A549 (cell line): ENCODE results near the gene CHST11. TPM values are rescaled to one million over a fixed set of nuclear protein-coding genes. Genes with fewer than 3 reads are reported as not detected.
A peak's percentile ranks its signal among the peaks of the same experiment; 100 is the strongest.

Experiments used
- ATAC-seq, 2 experiments: fragments of 200-7000 bp in 1 of 2; fragments of >200 bp in 1 of 2; cut with Nextera tagmentation in 1 of 2; cut with Tn5 transposase in 1 of 2; 3 replicates each; pipeline versions ENCODE4 v1.8.0 to v1.9.1; 2018 to 2020; ENCODE audit warnings: mild to moderate bottlenecking in 1 of 2, moderate library complexity in 1 of 2
- CTCF ChIA-PET: fragments of 300-600 bp; sonication (Branson Sonifier 250); formaldehyde crosslinking; extraction: SDS; loops from one replicate; lab custom pipeline; 2021; ENCODE audit warnings: antibody characterized with exemption, inconsistent platforms; lab: Yijun Ruan, JAX
- POLR2A ChIA-PET: fragments of 350-600 bp; formaldehyde crosslinking; extraction: SDS; loops from one replicate; lab custom pipeline; 2021; ENCODE audit warnings: antibody characterized with exemption, inconsistent platforms; lab: Yijun Ruan, JAX
- DNase-seq, 2 experiments: peaks; one replicate each; pipeline versions ENCODE4 v3.0.0 to v3.0.0-alpha.2; 2011 to 2016; ENCODE audit warnings: low read depth in 1 of 2, low spot score in 1 of 2
- FAIRE-seq: peaks from 2 replicates; lab custom pipeline; 2011; peaks lifted over from hg19 to GRCh38; lab: Jason Lieb, UNC
- H3K27ac ChIP-seq, 2 experiments: fragments of >200 bp; sonication (Bioruptor Twin); formaldehyde crosslinking; 3 replicates each; pipeline ENCODE4 v1.5.1; 2016 to 2017
- H3K4me1 ChIP-seq: fragments of >200 bp; sonication (Bioruptor Twin); formaldehyde crosslinking; 3 replicates; pipeline ENCODE4 v1.6.1; 2016
- H3K4me2 ChIP-seq: fragments of >200 bp; sonication (Bioruptor Twin); formaldehyde crosslinking; 3 replicates; pipeline ENCODE4 v1.6.1; 2016
- H3K4me3 ChIP-seq: fragments of >200 bp; sonication (Bioruptor Twin); formaldehyde crosslinking; 3 replicates; pipeline ENCODE4 v1.5.1; 2016
- H3K9me3 ChIP-seq: fragments of >200 bp; sonication (Bioruptor Twin); formaldehyde crosslinking; 3 replicates; pipeline ENCODE4 v1.6.1; 2016
- BHLHE40 ChIP-seq: IDR thresholded peaks from 2 replicates; pipeline ENCODE4 v1.6.1; 2012; ENCODE audit warnings: low read depth, low read length, inconsistent platforms
- CTCF ChIP-seq: fragments of >200 bp; sonication (Bioruptor Twin); formaldehyde crosslinking; IDR thresholded peaks from 3 replicates; pipeline ENCODE4 v1.5.1; 2016
- E2F6 ChIP-seq: IDR thresholded peaks from 2 replicates; pipeline ENCODE4 v1.6.1; 2012; ENCODE audit warnings: low read depth, borderline replicate concordance
- ESRRA ChIP-seq: fragments of 150-350 bp; IDR thresholded peaks from 2 replicates; pipeline ENCODE4 v1.6.1; 2014; ENCODE audit warnings: mild to moderate bottlenecking, low read length, borderline replicate concordance
- FOSB ChIP-seq: fragments of 250-450 bp; sonication (Bioruptor Pico); IDR thresholded peaks from 2 replicates; pipeline ENCODE4 v1.5.0; 2020; ENCODE audit warnings: mild to moderate bottlenecking, moderate library complexity
- FOSL2 ChIP-seq, 2 experiments: fragments of 450-650 bp in 1 of 2; fragments of >200 bp in 1 of 2; sonication (Bioruptor Twin) in 1 of 2; formaldehyde crosslinking; IDR thresholded peaks; 2 replicates each; pipeline versions ENCODE4 v1.5.0 to v1.6.1; 2016 to 2020; ENCODE audit warnings: mild to moderate bottlenecking in 1 of 2, moderate library complexity in 1 of 2
- GATA3 ChIP-seq: IDR thresholded peaks from 2 replicates; pipeline ENCODE4 v1.6.1; 2012; ENCODE audit warnings: borderline replicate concordance
- HDAC2 ChIP-seq: fragments of 200-600 bp; sonication (generic); IDR thresholded peaks from 2 replicates; pipeline ENCODE4 v1.6.1; 2016
- HES2 ChIP-seq: fragments of >200 bp; sonication (Bioruptor Twin); formaldehyde crosslinking; IDR thresholded peaks from 2 replicates; pipeline ENCODE4 v1.6.1; 2016
- HMGXB4 ChIP-seq: fragments of 250-450 bp; sonication (Bioruptor Pico); IDR thresholded peaks from 2 replicates; pipeline ENCODE4 v1.5.0; 2021; ENCODE audit warnings: mild to moderate bottlenecking, moderate library complexity, borderline replicate concordance
- HOXA7 ChIP-seq: fragments of 250-450 bp; sonication (Bioruptor Pico); IDR thresholded peaks from 2 replicates; pipeline ENCODE4 v1.5.0; 2020; ENCODE audit warnings: mild to moderate bottlenecking, moderate library complexity
- HOXB13 ChIP-seq: fragments of 250-450 bp; sonication (Bioruptor Pico); IDR thresholded peaks from 2 replicates; pipeline ENCODE4 v1.5.0; 2020; ENCODE audit warnings: low read depth, mild to moderate bottlenecking, moderate library complexity
- JUN ChIP-seq, 2 experiments: fragments of >200 bp; sonication (Bioruptor Twin); formaldehyde crosslinking; IDR thresholded peaks; 2 replicates in 1 of 2; 3 replicates in 1 of 2; pipeline ENCODE4 v1.6.1; 2016 to 2017
- JUNB ChIP-seq: fragments of >200 bp; sonication (Bioruptor Twin); formaldehyde crosslinking; IDR thresholded peaks from 2 replicates; pipeline ENCODE4 v1.6.1; 2016
- KDM1A ChIP-seq: fragments of 200-600 bp; sonication (generic); IDR thresholded peaks from 2 replicates; pipeline ENCODE4 v1.6.1; 2016; ENCODE audit warnings: low read depth, mild to moderate bottlenecking
- MYC ChIP-seq: IDR thresholded peaks from 2 replicates; pipeline ENCODE4 v1.6.1; 2012; ENCODE audit warnings: mild to moderate bottlenecking, inconsistent platforms, low read length, improper control_type of control experiment, borderline replicate concordance
- PBX3 ChIP-seq: IDR thresholded peaks from 2 replicates; pipeline ENCODE4 v1.6.1; 2012
- POLR2A ChIP-seq: IDR thresholded peaks from 2 replicates; pipeline ENCODE4 v1.6.1; 2012; ENCODE audit warnings: mild to moderate bottlenecking, low read length
- RAD21 ChIP-seq, 2 experiments: fragments of >200 bp in 1 of 2; sonication (Bioruptor Twin) in 1 of 2; formaldehyde crosslinking in 1 of 2; IDR thresholded peaks in 1 of 2; conservative IDR thresholded peaks in 1 of 2; 2 replicates in 1 of 2; 3 replicates in 1 of 2; pipeline ENCODE4 v1.6.1; 2012 to 2018; ENCODE audit warnings: inconsistent platforms in 1 of 2
- RCOR1 ChIP-seq: fragments of 150-350 bp; IDR thresholded peaks from 2 replicates; pipeline ENCODE4 v1.6.1; 2014; ENCODE audit warnings: antibody characterized with exemption, low read length, low read depth
- RFX5 ChIP-seq: fragments of 450-650 bp; IDR thresholded peaks from 2 replicates; pipeline ENCODE4 v1.7.1; 2014; ENCODE audit warnings: antibody characterized with exemption, mild to moderate bottlenecking, moderate library complexity
- RNF2 ChIP-seq: fragments of 200-600 bp; sonication (generic); IDR thresholded peaks from 2 replicates; pipeline ENCODE4 v1.6.1; 2016; ENCODE audit warnings: low read depth, mild to moderate bottlenecking, antibody characterized with exemption, moderate library complexity, borderline replicate concordance
- TP53 ChIP-seq: fragments of 250-450 bp; sonication (Bioruptor Pico); IDR thresholded peaks from 2 replicates; pipeline ENCODE4 v1.5.0; 2021; ENCODE audit warnings: mild to moderate bottlenecking, moderate library complexity
- ZNF302 ChIP-seq: fragments of 250-450 bp; sonication (Bioruptor Pico); IDR thresholded peaks from 2 replicates; pipeline ENCODE4 v1.9.0; 2021; ENCODE audit warnings: inconsistent platforms, mild to moderate bottlenecking, moderate library complexity
- WGBS: methylation state at CpG from one replicate; pipeline ENCODE4 v1.1.6; 2017; ENCODE audit errors: missing lambda C conversion rate; 5-methylcytosine and 5-hydroxymethylcytosine counted together
- polyA plus RNA-seq, 4 experiments: library from polyadenylated mRNA; depleted of rRNA in 3 of 4; stranded (reverse); fragments of >200 nt; fragmentation: RNase III in 1 of 4; extraction: RNeasy Plus Mini Kit Qiagen cat#74134 plus additional on column Dnase treatment in 1 of 4; gene quantifications; 2 replicates in 3 of 4; 3 replicates in 1 of 4; pipeline ENCODE4 v1.2.3, GENCODE V29; 2011 to 2017

Gene CHST11
- polyA plus RNA-seq, 2 of the 4 experiments (the other 2 are of a cell fraction): 19.2 to 21.8 TPM

- Histone ChIP-seq H3K4me2 (peak overlapping the region; percentile 35; the same call in 1 of the 3 replicates), H3K4me1 (peaks cover 9% of the 10 kb centered on the region; the same call in 2 of the 3 replicates), H3K9me3 (no peaks in the 10 kb centered on the region), H3K27ac (0 out of 6 replicates have a peak overlapping the region, but pooled peaks of 1 of the 2 experiments have one; percentile 0), H3K4me3 (no peak overlapping the region)
- peak; percentile 73 to 76; a peak in 5 of 6 replicates for ATAC-seq
- 44% methylated on average over 4 of the region's 4 CpGs for WGBS
- no peak for FAIRE-seq
- ChIA-PET CTCF (interaction anchor here (2.2 kb wide), 1 partner anchor 12 kb away, joined by 7 read pairs; no protein-coding TSS in a partner anchor), POLR2A (no interaction called here)
- TF ChIP-seq FOSL2 (IDR thresholded peaks at IDR 0.05): no peak
- peak; percentile 34 for TF ChIP-seq FOSL2 (CRISPR knock-in tag; IDR thresholded peaks at IDR 0.05)
- no peak for TF ChIP-seq GATA3
- peak; percentile 11 to 59 for DNase-seq
Measured at GRCh38 chr12:104792570-104792969, 335.8 kb downstream of the CHST11 start.

GRCh38 chr12:104793285-104793684 lies 336.5 kb downstream of the CHST11 start:
- Histone ChIP-seq H3K27ac (peak overlapping the region in 1 of 2 experiments; percentile 0; a peak in 1 of 6 replicates), H3K9me3 (no peaks in the 10 kb centered on the region), H3K4me1 (peaks cover 9% of the 10 kb centered on the region; the same call in 2 of the 3 replicates), H3K4me2 (no peak overlapping the region), H3K4me3 (no peak overlapping the region)
- no peak for FAIRE-seq
- POLR2A ChIA-PET: no interaction called here
- no peak for DNase-seq
- peak; percentile 15 to 33; a peak in 2 of 6 replicates for ATAC-seq
- TF ChIP-seq BHLHE40 (no peak), TP53 (CRISPR knock-in tag) (no peak), HDAC2 (no peak), KDM1A (no peak), PBX3 (no peak), ESRRA (no peak), E2F6 (no peak), RFX5 (no peak), CTCF (no peak), RCOR1 (no peak), FOSB (CRISPR knock-in tag) (no peak), RAD21 (conservative IDR thresholded peaks at IDR 0.05 in 1 of 2, IDR thresholded peaks at IDR 0.05 in 1 of 2) (no peak), POLR2A (no peak)
- WGBS: 82% methylated on average over 3 of the region's 3 CpGs
- CTCF ChIA-PET: interaction anchor here (0.6 to 2.2 kb wide), 3 partner anchors 10 to 335 kb away, joined by 3 to 7 read pairs (median 3); no protein-coding TSS in a partner anchor

- H3K4me2 ChIP-seq: no peak overlapping the region
- H3K27ac ChIP-seq: no peak overlapping the region
- no peak for ATAC-seq
- ChIA-PET POLR2A (no interaction called here), CTCF (interaction anchor here (1.4 to 2.2 kb wide), 2 partner anchors 13 to 336 kb away, joined by 3 to 7 read pairs; no protein-coding TSS in a partner anchor)
- H3K9me3 ChIP-seq: no peaks in the 10 kb centered on the region
- 98% methylated on average over 1 of the region's 1 CpG for WGBS
- FAIRE-seq: no peak
- H3K4me1 ChIP-seq: peaks cover 9% of the 10 kb centered on the region; the same call in 2 of the 3 replicates
- TF ChIP-seq JUN (IDR thresholded peaks at IDR 0.05) (no peak), HMGXB4 (CRISPR knock-in tag) (no peak), RNF2 (no peak), FOSL2 (IDR thresholded peaks at IDR 0.05) (no peak), FOSL2 (CRISPR knock-in tag; IDR thresholded peaks at IDR 0.05) (no peak), HOXB13 (CRISPR knock-in tag) (no peak), ZNF302 (CRISPR knock-in tag) (no peak), HES2 (no peak), FOSB (CRISPR knock-in tag) (no peak), JUNB (no peak), HOXA7 (CRISPR knock-in tag) (no peak), MYC (no peak)
- DNase-seq: no peak
- no peak overlapping the region for H3K4me3 ChIP-seq
Measured at GRCh38 chr12:104793968-104794367, 337.2 kb downstream of the CHST11 start.
